ENCODE results near the gene TSPEAR. TPM values are rescaled to one million over a fixed set of nuclear protein-coding genes. Genes with fewer than 3 reads are reported as not detected.

The TSPEAR gene
- total and polyA plus RNA-seq, 2 of the 13 experiments (the other 11 are each of a cell fraction or from before 2014, with no cell fraction given) = 0.07 to 0.32 TPM

GRCh38 chr21:44527983-44528633, 183.3 kb downstream of the TSPEAR start:
- Histone ChIP-seq H3K36me3 (replicated peaks in 1 of 2; ENCODE audit: control insufficient read depth in 1 of 2, insufficient read depth in 2 of 2, low read length in 2 of 2) (no peaks in the 10 kb centered on the region), H3K4me3 (replicated peaks in 1 of 3; ENCODE audit: insufficient read depth in 1 of 3, low read depth in 2 of 3, low read length in 3 of 3) (no peak overlapping the region), H3K9me3 (ENCODE audit: low read length) (no peaks in the 10 kb centered on the region), H3K9ac (ENCODE audit: insufficient read depth, low read depth, low read length) (no peak overlapping the region), H3K4me1 (ENCODE audit: insufficient read depth, low read length) (peaks cover 21% of the 10 kb centered on the region), H4K20me1 (ENCODE audit: insufficient read depth, low read length) (no peaks in the 10 kb centered on the region), H3K79me2 (ENCODE audit: insufficient read depth, low read length) (no peaks in the 10 kb centered on the region), H3K4me2 (ENCODE audit: low read depth, low read length) (no peak overlapping the region), H2AFZ (ENCODE audit: low read length) (no peak overlapping the region), H3K27me3 (ENCODE audit: control insufficient read depth in 1 of 2, insufficient read depth in 2 of 2, low read length in 2 of 2) (peaks cover 0 to 14% of the 10 kb centered on the region in 2 experiments; a peak in 2 of 5 replicates), H3K27ac (ENCODE audit: extremely low read length, insufficient read depth, low read length) (no peak overlapping the region)
- BruUV-seq (replicated peaks) = no TSS peak
- ChIA-PET CTCF (ENCODE audit: low intra/inter-chr PET ratio, low total read pairs) (no interaction called here), POLR2A (no interaction called here)
- in situ Hi-C loops (cut with HindIII; ENCODE audit: extremely low pct_ligation_motif_present, low pct_unique_long_range_greater_than_20kb) = no loop called here
- intact Hi-C loops (cut with micrococcal nuclease; ENCODE audit: unreplicated experiment) = no loop called here
- ATAC-seq (no peak), FAIRE-seq (no peak), DNase-seq (ENCODE audit: low spot score) (no peak)
- 55% methylated on average over 4 of the region's 18 CpGs for WGBS (ENCODE audit: low lambda C conversion rate)
- TF ChIP-seq NCOA2 (CRISPR knock-in tag; IDR thresholded peaks at IDR 0.05) (no peak), JUN (CRISPR knock-in tag; IDR thresholded peaks at IDR 0.05) (no peak), ZNF234 (CRISPR knock-in tag; conservative IDR thresholded peaks at IDR 0.05) (no peak), PHF21A (CRISPR knock-in tag; IDR thresholded peaks at IDR 0.05) (no peak), ARNT (IDR thresholded peaks at IDR 0.05) (no peak), MAF1 (CRISPR knock-in tag; IDR thresholded peaks at IDR 0.05; ENCODE audit: borderline replicate concordance) (no peak), NFRKB (IDR thresholded peaks at IDR 0.05) (no peak)

GRCh38 chr21:44527156-44527982, 184.0 kb downstream of the TSPEAR start:
- Histone ChIP-seq H3K36me3 (replicated peaks in 1 of 2; ENCODE audit: control insufficient read depth in 1 of 2, insufficient read depth in 2 of 2, low read length in 2 of 2) (no peaks in the 10 kb centered on the region), H2AFZ (ENCODE audit: low read length) (no peak overlapping the region), H3K9ac (ENCODE audit: insufficient read depth, low read depth, low read length) (no peak overlapping the region), H4K20me1 (ENCODE audit: insufficient read depth, low read length) (no peaks in the 10 kb centered on the region), H3K79me2 (ENCODE audit: insufficient read depth, low read length) (no peaks in the 10 kb centered on the region), H3K9me3 (ENCODE audit: low read length) (no peaks in the 10 kb centered on the region), H3K4me3 (replicated peaks in 1 of 3; ENCODE audit: insufficient read depth in 1 of 3, low read depth in 2 of 3, low read length in 3 of 3) (no peak overlapping the region), H3K4me1 (ENCODE audit: insufficient read depth, low read length) (peaks cover 21% of the 10 kb centered on the region), H3K27me3 (ENCODE audit: control insufficient read depth in 1 of 2, insufficient read depth in 2 of 2, low read length in 2 of 2) (peaks cover 0 to 14% of the 10 kb centered on the region in 2 experiments; a peak in 2 of 5 replicates), H3K27ac (ENCODE audit: extremely low read length, insufficient read depth, low read length) (no peak overlapping the region), H3K4me2 (ENCODE audit: low read depth, low read length) (no peak overlapping the region)
- DNase-seq (ENCODE audit: low spot score) (no peak), ATAC-seq (no peak), FAIRE-seq (no peak)
- BruUV-seq (replicated peaks) = no TSS peak
- CTCF ChIA-PET (ENCODE audit: low intra/inter-chr PET ratio, low total read pairs) = no interaction called here
- no peak for TF ChIP-seq TP53 (CRISPR knock-in tag; conservative IDR thresholded peaks at IDR 0.05)
- POLR2A ChIA-PET = no interaction called here
- intact Hi-C loops (cut with micrococcal nuclease; ENCODE audit: unreplicated experiment) (no loop called here), in situ Hi-C loops (cut with HindIII; ENCODE audit: extremely low pct_ligation_motif_present, low pct_unique_long_range_greater_than_20kb) (no loop called here)
- WGBS (ENCODE audit: low lambda C conversion rate) = 71% methylated on average over 31 of the region's 37 CpGs
